Coronary artery (tissue), 2 donors: ENCODE results near the gene ADAMTS15.

Source experiments
- DNase-seq: peaks from one replicate; pipeline ENCODE4 v3.0.0-alpha.2; 2017; ENCODE audit warnings: low spot score
- H3K27ac ChIP-seq, 2 donors: fragments of 200-600 bp; sonication (generic); one replicate each; pipeline ENCODE4 v1.5.1; 2016 to 2019
- H3K4me3 ChIP-seq: fragments of 200-600 bp; sonication (generic); 2 replicates; pipeline ENCODE4 v1.5.1; 2016; ENCODE audit warnings: mild to moderate bottlenecking, moderate library complexity
- CTCF ChIP-seq: fragments of 200-600 bp; sonication (generic); IDR thresholded peaks from one replicate; pipeline ENCODE4 v1.5.1; 2019; ENCODE audit warnings: antibody characterized with exemption

The ADAMTS15 gene

DNA sequence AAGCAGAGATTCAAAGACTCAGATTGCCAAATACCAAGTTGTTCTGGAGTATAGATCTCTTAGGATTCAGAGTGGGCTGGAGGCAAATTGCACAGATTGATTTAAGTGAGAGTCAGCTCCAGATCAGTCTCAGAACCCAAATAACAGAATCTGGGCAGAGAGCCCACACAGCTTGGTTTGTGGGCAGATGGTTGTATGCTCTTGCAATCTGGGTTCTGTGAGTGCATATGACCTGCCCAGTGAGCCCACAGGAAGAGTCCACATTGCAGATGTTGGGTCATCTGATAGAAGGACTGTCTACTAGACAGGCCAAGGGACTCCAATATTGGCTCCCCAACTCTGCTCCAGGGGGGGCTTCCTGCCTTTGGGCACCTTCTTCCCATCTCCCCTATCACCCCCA lies 65.9 kb downstream of the ADAMTS15 start:
- H3K4me3 ChIP-seq, result no peak overlapping the region
- DNase-seq, result no peak
- no peak for TF ChIP-seq CTCF
- no peak overlapping the region for H3K27ac ChIP-seq

GRCh38 chr11:130514851-130515250 lies 66.4 kb downstream of the ADAMTS15 start:
- Histone ChIP-seq H3K4me3 (no peak overlapping the region), H3K27ac (no peak overlapping the region)
- no peak for DNase-seq
- TF ChIP-seq CTCF, result no peak

GRCh38 chr11:130515829-130516553 lies 67.5 kb downstream of the ADAMTS15 start:
- no peak overlapping the region for H3K4me3 ChIP-seq
- DNase-seq, result no peak
- TF ChIP-seq CTCF, result no peak
- H3K27ac ChIP-seq, result no peak overlapping the region

- Histone ChIP-seq H3K27ac (no peak overlapping the region), H3K4me3 (no peak overlapping the region)
- TF ChIP-seq CTCF, result no peak
- no peak for DNase-seq
These were observed 68.4 kb downstream of the ADAMTS15 start for GRCh38 chr11:130516554-130517505.

GRCh38 chr11:130518164-130518680 lies 69.8 kb downstream of the ADAMTS15 start:
- no peak overlapping the region for H3K4me3 ChIP-seq
- no peak for TF ChIP-seq CTCF
- peak overlapping the region in 1 of 2 donors; percentile 88 for H3K27ac ChIP-seq
- DNase-seq, result no peak

DNA sequence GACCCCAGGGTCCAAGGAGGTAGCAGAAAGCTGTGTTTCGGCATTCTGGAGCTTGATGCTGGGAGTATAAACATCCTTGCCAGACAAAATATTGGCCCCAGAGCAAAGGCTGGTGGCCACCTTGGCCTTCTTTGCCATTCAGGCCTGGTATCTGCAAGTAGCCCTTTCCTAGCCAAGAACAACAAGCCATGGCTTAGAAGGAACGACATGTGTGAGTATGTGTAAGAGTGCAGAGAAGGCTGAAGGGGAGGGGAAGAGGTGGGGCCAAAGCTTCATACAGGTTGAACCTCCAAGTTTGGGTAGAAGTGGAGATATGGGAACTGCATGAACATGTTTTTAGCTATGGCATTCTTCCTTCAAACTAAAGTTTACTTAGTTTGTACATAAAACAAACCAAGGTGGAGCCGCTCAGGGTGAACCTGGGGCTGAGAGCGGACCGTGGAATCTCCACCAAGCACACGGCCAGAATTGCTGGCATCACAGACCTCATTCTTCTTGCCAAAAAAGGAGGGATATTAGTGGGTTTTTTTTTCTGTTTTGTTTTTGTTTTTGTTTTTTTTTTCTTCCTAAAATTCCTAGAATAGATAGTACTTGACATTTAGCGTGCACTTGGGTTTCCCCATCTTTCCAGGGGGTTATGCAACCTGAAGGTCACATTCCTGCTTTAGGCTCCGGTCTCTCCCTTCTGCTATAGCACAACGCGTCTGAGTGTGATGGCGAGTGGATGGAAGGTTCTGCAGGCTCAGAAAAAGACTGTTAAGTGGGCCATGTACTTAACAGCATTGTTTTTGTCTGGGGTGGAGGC lies 70.9 kb downstream of the ADAMTS15 start:
- no peak for DNase-seq
- Histone ChIP-seq H3K27ac (peak overlapping the region; percentile 80 to 88), H3K4me3 (no peak overlapping the region)
- TF ChIP-seq CTCF, result no peak
